8988T (cell line): ENCODE data around the gene F13A1.
"Not testable (repeated sequence)": the region's sequence is repeated elsewhere in the genome, so short reads cannot be mapped to it uniquely, and the experiment has no call there.

ENCODE experiments used
- DNase-seq: peaks from one replicate; pipeline ENCODE4 v3.0.0; 2011

F13A1 gene

GRCh38 chr6:6317386-6317785 is 3.1 kb downstream of the F13A1 start:
- no peak for DNase-seq

DNA sequence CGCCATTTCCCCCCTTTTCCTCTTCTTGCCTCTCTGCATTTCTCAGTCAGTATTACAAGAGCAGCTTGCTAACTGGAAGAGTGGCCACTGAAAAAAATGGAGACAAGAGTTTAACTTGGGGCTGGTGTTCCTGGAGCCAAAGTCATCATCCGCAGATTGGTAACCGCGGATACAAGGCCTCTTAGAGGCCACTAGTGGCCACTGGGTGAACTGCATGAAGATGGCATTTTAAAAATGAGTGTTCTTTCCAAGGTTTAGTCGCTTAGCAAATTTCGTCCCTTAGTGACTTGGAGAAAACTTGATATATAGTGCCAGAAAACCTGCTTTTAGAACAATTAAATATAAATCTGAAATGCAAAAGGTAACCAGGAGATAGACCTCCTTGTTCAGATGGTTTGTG is 4.8 kb downstream of the F13A1 start:
- no peak for DNase-seq

DNA sequence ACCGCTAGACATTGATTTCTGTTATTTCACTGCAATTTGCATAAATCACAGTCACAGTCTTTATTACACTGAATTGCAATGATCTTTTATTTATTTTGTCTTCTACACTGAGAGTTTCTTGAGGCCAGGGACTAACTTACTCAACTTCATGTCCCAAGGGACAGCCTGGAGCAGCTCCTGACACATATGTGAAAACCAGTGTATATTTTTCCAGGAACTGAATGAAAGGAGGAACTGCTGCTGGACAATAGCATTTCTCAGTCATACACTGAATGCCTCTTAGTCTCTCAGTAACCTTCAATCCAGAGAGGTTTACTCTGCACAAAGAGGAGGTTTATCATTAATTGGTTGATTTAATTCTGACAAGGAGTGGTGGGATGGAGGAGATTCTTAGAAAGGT is 5.9 kb downstream of the F13A1 start:
- DNase-seq, result no peak

DNA sequence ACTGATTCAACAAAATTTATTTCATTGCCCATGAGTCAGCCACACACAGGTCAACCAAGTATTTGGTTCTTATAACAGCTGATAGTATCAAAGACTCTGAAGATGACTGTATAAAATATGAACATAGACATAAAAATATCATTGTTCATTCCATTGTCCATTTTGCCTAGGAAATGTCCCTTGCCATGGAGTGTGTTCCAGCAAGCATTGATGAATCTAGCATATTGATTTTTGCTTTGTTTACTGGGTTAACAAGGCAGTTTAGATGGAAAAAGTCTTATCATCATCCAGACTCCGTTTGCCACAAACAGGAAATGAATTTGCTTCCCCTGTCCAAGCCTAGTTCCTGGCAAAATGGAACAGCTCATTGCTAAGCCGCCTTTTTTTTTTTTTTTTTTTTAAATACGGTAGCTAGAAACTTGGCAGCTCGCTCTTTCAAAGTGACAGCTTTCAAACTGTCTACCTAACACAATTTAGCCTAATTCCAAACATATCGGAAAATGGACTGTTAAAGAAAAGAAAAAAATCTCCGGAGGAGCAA is 7.5 kb downstream of the F13A1 start:
- no peak for DNase-seq

GRCh38 chr6:6305575-6305974 is 14.9 kb downstream of the F13A1 start:
- no peak for DNase-seq

DNA sequence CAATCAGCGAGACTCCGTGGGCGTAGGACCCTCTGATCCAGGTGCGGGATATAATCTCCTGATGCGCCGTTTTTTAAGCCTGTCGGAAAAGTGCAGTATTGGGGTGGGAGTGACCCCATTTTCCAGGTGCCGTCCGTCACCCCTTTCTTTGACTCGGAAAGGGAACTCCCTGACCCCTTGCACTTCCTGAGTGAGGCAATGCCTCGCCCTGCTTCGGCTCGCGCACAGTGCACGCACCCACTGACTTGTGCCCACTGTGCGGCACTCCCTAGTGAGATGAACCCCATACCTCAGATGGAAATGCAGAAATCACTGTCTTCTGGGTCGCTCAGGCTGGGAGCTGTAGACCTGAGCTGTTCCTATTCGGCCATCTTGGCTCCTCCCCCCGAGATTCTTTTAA is 20.1 kb downstream of the F13A1 start:
- DNase-seq, result not testable (repeated sequence)

DNA sequence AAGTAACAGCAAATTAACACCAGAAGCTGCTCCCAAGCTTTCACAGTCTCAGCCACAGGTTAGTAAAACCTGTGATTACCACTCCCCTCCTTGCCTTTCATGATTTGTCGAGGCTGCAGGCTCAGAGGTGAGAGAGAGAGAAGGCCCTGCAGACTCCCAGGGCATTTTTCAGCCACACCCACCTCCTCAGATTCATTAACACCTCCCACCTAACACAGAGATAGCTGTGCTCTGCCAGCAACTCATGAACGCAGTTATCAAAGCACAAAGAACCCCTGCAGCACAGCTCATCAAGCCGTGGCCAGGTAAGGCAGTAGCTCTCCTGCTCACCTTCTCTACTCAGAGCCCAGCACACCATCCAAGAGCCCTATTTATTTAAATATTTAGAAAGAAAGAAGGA is 27.1 kb downstream of the F13A1 start:
- no peak for DNase-seq

DNA sequence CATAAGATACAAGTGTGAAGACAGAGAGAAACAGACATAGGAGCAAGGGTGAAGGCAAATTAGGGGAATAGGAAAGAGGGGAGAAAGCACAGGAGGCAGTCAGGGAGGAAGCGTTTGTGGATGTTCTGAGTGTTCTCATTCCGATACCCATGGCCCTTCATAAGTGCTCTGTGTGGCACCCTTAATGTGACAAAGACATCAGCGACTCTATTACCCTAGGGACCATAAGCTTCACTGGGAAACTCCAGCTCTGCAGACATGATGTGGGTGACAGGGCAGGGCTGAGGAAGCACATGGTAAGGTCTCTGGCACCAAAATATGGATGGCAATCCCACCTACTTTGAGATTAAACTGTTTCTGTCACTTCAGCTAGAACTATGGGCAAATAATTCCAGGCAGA is 33.0 kb downstream of the F13A1 start:
- DNase-seq, result no peak

DNA sequence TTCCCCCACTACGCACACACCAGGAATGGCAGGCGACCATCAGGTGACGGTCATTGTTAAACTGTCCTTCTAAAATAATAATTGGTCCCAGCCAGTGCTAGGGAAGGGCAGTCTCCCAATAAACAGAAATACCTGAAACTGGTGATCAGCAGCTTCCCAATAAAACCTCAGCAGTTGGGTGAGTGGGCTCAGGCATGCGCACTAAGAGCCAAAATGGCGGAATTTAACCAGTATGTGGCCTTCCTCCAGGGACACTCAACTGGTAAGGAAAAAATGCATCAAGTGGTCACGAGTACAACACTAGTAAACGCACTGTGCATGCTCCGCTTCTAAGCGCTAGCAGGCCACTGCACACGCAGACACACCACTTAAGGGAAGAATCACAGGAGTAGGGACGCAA is 34.8 kb downstream of the F13A1 start:
- DNase-seq, result no peak

- DNase-seq, result no peak
Observed at GRCh38 chr6:6284221-6284966, 36.1 kb downstream of the F13A1 start.

- DNase-seq, result no peak
Observed at GRCh38 chr6:6283746-6284145, 36.7 kb downstream of the F13A1 start.

GRCh38 chr6:6282716-6283115 is 37.7 kb downstream of the F13A1 start:
- no peak for DNase-seq

DNA sequence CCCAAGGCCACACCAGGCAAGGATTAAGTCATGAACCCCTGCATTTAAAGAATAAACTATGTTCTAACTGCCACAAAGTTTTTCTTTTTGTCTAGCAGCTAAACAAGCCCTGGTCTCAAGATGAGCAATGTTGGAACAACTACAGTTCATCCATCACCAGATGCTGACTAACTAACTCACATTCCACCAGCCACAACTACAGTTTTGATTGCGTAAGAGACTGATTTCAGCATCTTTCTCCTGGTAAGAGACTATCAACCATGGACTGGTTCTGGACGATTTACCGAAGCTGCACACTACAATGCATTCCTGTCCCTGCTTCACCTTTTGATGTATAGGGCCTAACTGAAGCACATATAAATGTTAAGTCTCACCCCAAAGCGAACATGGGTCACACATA is 43.0 kb downstream of the F13A1 start:
- DNase-seq, result no peak

DNA sequence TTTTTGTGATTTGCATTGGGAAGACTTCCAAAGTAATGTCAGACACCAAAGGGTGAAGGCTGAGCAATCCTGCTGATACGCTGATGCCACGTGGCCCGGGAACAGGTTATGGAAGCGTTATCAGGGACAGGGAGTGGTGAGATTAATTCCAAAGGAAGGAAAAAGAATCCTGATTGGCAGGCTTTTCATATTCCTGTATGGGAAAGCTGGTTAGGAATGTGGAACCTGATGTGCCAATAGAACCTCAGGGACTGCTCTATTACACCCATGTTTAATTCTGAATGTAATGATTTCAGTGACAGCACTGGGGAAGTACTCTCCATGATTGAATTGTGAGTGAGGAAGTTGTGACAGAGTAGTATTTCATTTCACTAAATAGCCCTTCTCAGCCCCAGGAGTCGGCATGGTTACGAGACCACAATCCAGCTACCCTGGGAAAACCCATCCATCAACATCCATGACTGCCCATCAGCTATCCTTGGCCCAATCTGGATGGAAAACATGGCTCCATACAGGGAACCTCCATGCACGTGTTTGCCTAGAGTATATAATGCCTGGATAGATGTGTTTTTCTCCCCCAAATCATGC is 49.4 kb downstream of the F13A1 start:
- no peak for DNase-seq

GRCh38 chr6:6260196-6260722 is 60.2 kb downstream of the F13A1 start:
- no peak for DNase-seq

- DNase-seq, result no peak
Observed at GRCh38 chr6:6256886-6257285, 63.6 kb downstream of the F13A1 start.

GRCh38 chr6:6256259-6256658 is 64.2 kb downstream of the F13A1 start:
- DNase-seq, result no peak

DNA sequence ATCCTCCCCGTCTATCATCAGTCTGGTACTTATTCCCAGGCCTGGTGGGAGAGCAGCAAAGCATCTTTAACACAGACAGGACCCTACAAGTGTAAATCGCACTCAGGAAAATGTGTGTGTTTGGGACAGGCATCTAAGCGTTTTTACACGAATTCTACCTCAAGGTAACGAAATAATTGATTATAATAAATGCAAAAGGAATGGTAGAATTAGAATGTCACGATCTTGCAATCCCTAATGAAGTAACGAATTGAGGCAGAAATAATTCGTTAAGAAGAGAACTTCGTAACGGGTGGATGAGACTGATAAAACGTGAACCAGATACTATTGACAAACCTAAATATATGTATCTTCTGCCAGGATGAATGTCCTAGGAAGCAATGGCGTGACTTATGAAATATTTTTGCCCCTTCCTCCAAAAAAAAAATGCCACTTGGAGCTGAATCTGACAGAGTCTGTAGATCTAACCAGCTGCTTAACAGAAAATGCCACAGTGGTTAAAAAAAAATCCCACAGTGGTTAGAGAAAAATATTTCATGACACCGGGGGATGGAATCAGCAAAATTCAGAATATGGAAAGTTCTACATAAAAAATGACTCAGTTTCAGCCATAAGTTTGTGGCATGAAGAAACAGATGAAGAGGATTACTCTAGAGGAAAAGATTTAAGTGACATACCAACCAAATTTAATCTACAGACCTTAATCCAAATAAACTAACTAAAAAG is 68.7 kb downstream of the F13A1 start:
- no peak for DNase-seq

- DNase-seq, result no peak
Observed at GRCh38 chr6:6248651-6249050, 71.8 kb downstream of the F13A1 start.

DNA sequence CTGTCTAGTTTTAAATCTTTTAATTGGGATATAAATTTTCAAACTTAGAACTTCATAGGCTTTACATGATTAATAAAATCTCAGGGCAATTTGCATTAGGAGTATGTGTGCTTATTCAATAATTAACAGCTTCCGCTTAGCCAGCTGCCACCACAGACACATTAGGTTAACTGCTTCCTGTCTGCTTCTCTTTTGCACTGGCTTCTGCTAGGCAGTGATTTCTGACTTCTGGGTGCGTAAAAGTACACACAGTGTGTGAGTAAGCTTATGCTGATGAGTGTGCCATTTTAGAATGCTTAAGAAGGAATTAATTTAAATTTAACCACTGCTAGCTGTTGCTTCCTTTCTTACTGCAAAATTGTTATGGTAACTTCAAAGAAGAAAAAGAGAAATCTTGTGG is 73.9 kb downstream of the F13A1 start:
- DNase-seq, result no peak

- no peak for DNase-seq
Observed at GRCh38 chr6:6244624-6245023, 75.8 kb downstream of the F13A1 start.

GRCh38 chr6:6243846-6244245 is 76.6 kb downstream of the F13A1 start:
- no peak for DNase-seq
